ENCODE results near the gene ROBO1.
"Not testable (repeated sequence)": the region's sequence is repeated elsewhere in the genome, so short reads cannot be mapped to it uniquely, and the experiment has no call there.

The ROBO1 gene

DNA sequence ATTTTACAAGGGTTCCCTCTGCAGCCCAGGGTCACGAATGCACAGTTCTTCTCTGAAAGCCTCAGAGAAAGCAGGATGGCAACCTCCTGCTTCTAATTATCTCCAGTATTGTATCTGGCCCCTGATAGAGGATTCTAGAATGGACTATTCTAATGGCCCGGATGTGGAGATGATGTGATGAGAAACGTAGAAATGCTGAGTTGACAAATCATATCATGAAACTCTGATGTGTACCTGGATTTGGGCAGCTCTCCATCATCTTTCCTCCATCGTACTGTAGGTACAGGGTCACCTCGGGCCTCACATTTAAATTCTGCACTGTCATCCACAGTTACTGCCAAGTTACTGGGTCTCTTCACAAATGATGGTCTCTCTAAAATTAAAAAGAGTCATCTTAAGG, 1050.8 kb downstream of the ROBO1 start:
- DNase-seq: no peak

DNA sequence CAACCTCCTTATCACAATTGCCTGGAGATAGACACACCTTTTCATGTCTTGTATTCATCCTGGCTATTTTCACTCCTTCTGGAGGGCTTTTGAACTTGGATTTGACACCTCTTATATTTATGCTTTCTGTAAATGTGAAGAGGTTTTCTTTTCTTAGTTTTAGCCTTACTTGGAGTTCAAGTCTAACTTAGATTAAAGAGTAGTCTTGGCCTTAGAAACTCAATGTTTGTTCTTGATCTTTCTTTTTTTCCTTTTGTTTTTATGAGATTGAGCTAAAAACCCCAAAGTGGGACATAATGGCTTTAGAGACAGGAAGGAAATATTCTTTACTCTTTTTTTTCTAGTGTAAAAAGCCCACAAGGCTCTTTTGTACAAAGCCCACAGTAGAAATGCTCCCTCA, 1054.9 kb downstream of the ROBO1 start:
- no peak for DNase-seq

DNA sequence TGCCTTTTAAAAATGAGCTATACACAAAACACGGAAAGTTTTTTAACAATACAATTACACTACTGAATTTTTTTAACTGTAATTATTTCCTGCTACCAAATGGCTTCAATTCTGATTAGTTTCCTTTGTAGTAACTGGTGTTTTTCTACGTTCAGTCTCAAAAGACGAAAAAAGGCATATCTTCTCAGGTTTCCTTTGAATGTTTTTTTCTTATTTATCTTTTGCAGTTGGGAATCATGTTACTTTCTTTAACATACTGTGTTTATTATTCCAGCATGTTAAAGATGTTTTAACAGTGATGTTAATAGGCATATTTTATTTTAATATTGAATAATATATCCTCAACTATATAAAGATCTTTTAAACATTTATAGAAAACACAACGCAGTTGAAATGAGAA, 1055.5 kb downstream of the ROBO1 start:
- DNase-seq: no peak

DNA sequence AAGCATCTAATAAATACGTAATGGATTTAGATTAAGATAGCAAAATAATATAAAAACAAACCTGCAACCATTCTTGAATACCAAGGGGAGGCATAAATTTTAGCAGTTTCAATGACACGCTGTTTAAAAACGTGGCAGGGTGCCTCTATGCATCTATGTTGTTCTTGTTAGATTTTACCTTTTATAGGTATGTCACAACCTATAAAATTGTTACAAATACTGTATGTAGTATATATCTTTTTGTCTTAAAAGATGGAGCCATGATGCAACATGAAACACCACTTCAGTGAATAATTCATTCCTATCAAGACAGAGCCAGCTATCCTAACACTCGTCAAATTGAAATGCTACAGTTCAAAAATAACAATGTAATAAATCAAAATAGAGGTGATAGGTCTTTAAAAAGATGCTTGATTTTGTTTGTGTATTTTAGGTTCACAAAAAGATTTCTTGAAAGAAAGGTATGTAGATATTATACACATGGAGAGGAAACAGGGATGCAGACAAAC, 1059.2 kb downstream of the ROBO1 start:
- no peak for DNase-seq

DNA sequence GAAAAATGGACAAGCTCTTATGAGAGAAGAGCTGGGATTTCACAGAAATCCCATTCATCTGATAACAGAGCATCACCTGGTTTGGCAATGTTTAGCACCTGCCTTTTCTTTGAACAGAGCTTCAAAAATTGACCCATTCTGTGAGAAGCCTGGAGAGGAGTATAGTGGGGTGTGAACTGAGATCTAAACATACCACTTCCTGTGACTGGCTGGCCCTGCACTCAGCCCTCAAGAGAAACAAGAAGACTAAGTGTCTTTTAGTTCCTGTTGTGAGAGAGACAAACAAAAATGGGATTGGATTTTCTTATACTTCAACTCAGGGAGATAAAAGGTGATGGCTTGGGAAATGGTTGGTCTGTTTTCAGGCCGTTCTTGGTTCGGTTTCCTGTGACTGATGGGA, 1060.2 kb downstream of the ROBO1 start:
- no peak for DNase-seq

DNA sequence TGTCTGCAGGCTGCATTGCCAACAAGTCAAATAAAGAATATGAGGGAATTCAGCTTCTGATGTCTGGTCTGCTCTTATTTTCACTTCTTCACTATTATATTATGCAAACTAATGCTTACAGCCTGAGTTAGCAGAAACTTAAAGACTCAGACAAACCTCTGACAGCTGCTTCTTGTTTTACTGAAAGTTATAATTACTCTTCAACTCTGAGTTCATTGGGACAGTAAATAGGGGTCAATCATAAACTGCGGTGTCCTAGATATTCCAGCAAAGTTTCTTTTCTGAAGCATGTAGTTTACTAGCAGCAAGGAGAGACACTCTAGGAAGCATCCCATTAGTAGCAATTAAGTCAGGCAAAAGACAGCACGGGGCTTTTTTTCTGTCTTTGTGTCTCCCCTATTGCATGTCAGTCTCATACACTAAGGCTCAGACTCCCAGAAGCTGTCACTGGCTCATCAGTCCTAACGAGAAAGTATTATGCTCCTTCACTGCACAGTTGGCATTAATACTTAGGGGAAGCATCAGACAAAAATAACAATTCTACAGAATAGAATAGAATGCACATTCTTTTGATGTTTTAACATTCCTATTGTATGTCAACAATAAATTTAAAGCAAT, 1060.8 kb downstream of the ROBO1 start:
- DNase-seq: no peak

DNA sequence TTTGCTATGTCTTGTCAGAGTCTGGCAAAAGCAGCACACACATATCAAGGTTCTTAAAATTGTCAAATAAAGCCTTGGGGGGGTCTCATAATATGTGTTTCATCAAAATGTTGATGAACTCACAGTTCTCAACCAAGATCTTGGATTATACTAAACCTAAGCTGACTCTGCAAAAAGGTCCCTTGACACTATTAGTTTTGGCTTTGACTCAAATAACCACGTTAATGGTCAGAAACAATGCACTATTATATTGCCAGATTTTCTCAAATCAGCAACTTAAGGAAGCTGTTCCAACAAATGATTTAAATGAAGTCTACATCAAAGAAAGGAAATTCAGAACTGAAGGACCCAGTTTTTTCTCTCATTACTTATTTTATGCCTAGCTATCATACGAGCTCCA, 1063.9 kb downstream of the ROBO1 start:
- DNase-seq: no peak

DNA sequence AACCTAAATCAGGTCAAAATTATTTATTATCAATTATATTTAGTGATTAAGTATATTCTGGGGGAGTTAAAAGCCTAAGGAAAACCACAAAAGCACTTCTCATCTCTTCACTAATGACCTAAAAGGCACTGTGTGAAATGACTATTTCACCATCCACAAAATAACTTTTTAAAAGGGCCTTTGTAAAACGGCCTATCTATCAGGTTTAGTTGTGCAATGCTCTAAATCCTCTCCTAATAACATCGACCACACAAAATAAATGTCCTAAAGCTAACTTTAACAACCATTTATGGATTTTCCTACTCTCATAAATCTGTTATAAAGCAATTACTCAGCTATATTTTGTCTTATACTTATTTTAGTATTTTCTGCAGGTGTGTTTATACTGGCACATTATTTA, 1066.3 kb downstream of the ROBO1 start:
- no peak for DNase-seq

DNA sequence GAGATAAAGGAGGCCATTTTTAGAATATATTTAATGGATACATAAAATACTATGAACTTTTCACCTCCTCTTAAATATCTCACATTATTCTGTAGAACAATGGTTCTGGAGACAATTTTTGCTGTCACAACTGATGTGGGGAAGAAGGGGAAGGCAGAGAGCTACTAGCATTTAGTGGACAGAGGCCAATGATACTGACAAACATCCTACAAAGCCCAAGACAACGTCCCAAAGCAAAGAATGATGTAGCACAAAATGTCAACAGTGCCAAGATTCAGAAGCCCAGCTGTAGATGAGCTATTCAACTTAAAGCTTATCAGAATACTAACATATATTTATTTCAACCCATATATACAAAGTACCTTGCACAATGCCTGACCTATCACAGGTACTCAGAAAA, 1069.4 kb downstream of the ROBO1 start:
- DNase-seq: no peak

DNA sequence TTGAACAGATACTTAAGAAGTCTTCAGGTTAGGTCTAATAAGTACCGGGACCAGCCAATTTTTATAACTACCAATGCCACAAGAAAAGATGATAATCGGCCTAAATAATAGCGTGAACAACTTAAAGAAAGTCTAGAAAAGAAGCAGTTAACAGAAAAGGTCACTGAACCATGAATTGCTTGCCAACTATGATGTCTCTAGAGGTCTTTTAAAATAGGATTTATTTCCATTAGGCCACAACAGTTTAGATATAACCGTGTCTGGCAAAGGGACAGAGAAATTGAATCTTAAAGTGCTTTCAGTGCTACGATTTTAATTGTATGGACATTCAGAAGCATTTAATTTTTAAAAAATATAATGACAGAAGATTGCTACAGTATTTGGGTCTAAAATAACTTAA, 1070.4 kb downstream of the ROBO1 start:
- no peak for DNase-seq

DNA sequence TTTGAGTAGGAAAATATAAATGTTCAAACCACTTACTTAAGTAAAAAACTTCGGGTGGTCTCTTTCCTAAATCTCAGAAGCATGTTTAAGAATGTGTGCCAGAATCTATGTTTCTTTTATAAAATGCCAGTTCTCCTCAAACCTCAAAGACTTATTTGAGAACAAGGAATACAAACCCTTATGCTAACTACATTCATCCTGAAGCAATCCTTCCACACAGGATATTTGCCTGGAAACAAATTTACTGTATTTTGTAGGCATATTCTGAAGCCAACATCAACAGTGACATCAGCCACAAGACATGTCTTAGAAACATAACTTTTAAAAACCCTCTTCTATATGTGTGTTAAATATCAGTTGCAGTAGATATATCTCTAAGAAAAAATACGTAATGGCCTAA, 1077.0 kb downstream of the ROBO1 start:
- DNase-seq: no peak

DNA sequence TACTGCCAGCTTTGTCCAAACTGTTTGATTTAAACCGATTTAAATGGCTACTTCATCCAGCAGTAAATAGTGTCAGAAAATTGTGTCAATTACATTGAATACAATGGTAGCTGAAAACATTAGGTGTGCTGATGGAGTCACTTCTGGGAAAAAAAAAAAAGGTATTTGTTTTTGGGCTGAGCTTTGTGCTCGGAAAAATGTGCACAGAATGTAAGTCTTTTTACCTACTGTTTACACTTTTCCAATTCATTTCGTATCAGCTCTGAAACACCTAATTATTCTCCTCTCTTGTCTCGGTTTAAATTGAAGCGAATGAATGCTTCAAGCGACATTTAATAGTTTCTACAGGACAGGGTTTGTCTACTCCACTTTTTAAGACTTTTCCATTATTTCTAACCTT, 1078.4 kb downstream of the ROBO1 start:
- DNase-seq: no peak

DNA sequence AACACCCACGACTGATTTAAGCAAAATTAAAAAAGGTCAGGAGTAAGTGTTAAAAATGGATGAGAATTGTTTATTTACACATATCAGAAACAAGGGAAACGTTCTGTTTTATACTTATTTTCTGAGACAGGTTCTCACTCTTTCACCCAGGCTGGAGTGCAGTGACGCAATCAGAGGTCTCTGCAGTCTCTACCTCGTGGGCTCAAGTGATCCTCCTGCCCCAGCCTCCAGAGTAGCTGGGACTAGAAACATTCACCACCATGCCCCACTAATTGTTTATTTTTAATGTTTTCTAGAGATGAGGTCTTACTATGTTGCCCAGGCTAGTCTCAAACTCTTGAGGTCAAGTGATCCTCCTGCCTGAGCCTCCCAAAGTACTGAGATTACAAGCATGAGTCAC, 1080.3 kb downstream of the ROBO1 start:
- no peak for DNase-seq

DNA sequence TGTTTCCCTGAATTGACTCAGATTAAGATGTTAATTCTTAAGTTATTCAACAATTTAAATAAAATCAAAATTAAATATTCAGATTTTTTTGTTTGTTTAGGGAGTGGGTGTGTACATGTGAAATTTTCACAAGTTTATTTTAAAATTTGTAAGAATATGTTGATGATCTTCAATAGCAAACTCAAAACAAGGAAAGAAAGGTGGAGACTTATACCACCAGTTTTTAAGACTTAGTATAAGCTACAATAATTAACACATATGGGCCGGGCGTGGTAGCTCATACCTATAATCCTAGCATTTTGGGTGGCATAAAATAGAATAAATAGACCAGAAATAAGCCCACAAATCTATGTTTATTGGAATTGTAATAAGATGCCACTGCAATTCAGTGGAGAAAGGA, 1084.5 kb downstream of the ROBO1 start:
- no peak for DNase-seq

DNA sequence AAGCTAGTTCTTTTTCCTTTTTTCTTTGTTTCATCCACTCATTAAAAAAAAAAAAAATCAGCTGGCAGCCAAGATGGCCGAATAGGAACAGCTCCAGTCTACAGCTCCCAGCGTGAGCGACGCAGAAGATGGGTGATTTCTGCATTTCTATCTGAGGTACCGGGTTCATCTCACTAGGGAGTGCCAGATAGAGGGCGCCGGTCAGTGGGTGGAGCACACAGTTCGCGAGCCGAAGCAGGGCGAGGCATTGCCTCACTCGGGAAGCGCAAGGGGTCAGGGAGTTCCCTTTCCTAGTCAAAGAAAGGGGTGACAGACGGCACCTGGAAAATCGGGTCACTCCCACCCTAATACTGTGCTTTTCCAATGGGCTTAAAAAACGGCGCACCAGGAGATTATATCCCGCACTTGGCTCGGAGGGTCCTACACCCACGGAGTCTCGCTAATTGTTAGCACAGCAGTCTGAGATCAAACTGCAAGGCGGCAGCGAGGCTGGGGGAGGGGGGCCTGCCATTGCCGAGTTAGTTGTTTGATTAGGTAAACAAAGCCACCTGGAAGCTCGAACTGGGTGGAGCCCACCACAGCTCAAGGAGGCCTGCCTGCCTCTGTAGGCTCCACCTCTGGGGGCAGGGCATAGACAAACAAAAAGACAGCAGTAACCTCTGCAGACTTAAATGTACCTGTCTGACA, 1092.5 kb downstream of the ROBO1 start:
- not testable (repeated sequence) for DNase-seq

DNA sequence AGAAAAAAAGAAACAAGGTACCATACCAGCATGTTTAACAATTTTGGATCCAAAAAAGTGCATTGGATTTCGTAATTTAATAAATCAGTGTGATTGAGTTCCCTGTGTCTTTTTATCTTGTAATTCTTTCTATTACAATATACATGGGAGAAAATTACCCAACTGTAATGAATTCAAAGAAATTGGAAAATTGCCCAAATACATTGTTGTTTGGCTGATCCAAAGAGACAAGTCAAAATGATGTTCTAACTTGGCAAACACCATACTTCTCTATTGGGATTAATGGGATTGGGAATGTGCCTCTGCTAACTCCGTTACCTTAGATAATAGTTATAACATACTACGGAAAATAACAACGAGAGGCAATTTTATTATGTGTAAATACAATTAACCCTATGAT, 1097.1 kb downstream of the ROBO1 start:
- DNase-seq: no peak

DNA sequence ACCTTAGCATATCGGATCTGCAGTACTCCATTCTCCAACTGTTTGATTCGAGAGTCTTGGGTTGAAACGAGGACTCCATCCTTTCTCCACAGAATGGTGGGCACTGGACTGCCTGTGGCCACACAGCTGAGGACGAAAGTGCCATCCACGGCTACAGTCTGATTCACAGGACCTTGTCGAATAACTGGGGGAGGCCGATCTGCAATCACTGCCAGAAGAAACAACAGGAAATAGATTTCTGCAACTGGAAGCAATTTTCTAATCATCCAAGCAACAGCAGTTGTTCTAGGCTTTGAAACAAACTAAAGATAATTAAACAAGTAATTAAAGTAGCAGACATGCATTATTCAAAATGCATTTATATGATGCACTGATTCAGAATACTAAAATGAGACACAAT, 1097.7 kb downstream of the ROBO1 start:
- no peak for DNase-seq

DNA sequence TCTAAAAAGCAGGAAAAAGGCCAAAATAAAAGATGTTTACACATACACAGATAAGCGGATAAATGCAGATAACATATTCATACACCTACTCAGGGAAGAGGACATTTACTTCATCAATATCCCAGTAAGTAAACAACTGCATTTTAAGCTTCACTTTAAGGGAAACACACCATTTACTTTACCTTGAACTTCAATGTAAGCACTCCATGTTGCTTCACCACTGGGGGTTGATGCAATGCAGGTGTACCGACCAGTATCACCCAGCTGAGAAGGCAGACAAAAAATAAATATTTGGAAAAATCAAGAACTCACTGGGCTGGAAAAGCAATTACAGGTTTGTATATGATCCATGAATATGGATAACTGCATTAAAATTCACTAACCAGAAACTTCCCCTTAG, 1099.5 kb downstream of the ROBO1 start:
- no peak for DNase-seq

DNA sequence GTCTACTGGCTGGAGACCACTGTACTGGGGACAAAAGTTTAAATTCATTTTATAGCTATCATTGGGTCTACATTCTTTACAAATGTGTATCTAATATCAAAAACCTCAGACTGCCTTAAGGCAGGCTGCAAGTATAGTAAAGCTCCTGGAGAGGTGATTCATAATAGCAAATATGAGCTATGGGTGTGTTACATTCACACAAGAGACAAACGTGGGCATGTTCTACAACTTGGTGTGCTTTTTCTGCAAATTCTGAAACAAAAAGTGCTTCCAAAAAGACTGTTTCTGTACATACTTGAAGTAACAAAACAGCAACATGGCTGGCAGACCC, 1101.4 kb downstream of the ROBO1 start:
- no peak for DNase-seq

DNA sequence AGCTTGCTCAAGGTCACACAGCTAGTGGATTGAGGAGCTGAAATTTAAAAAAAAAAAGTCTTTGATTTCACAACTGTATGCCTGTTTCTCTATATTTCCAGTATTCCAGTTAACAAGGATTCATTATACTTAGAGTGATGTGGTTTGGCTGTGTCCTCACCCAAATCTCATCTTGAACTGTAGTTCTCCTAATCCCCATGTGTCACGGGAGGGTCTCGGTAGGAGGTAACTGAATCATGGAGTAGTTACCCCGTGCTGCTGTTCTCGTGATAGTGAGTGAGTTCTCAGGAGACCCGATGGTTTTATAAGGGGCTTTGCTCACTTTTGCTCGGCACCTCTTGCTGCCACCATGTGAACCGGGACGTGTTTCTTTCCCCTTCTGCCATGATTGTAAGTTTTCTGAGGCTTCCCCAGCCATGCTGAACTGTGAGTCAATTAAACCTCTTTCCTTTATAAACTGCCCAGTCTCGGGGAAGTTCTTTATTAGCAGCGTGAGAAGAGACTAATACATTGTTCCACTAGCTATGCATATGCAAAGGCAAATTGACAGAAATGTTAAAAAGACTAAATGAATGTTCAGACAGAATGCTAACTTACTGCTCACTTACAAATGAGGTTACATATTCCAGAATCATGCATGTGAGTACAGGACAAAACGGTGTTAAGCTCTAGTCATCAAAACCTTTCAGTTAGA, 1101.9 kb downstream of the ROBO1 start:
- DNase-seq: no peak

DNA sequence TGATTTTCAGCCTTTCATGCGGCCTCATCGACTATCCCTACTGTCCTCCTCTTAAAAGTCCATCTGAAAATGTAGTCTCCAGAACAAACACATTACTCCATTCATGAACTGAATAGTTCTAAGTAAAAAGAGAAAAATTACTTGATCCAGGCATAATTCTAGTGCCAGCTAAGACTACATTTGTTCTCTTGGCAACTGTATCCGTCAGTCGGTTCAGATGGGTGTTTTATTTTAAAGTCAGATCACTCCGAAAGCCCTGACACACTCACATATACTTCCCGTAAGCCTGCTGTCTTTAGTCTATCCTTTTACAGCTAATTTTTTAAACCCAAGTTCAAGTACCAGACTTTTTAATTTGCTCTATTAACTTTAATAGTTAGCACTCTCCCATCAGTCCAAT, 1102.7 kb downstream of the ROBO1 start:
- no peak for DNase-seq

DNA sequence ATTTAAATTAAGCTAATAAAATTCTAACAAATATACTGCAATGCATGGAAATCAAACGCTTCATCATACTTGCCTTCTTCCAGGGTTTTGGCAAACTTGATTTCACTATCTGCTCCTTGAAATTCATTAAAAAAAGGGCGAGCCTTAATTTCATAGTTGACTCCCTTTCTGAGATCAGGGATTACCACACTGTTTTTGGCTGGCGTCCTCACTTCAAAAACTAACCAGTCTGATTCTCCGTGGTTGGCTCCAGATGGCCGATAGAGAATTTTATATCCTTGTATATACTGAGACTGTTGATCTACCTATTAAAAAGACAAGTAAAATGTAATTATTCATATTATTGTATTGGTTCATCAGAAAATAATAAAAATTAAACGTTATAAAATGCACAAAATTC, 1106.8 kb downstream of the ROBO1 start:
- DNase-seq: no peak

DNA sequence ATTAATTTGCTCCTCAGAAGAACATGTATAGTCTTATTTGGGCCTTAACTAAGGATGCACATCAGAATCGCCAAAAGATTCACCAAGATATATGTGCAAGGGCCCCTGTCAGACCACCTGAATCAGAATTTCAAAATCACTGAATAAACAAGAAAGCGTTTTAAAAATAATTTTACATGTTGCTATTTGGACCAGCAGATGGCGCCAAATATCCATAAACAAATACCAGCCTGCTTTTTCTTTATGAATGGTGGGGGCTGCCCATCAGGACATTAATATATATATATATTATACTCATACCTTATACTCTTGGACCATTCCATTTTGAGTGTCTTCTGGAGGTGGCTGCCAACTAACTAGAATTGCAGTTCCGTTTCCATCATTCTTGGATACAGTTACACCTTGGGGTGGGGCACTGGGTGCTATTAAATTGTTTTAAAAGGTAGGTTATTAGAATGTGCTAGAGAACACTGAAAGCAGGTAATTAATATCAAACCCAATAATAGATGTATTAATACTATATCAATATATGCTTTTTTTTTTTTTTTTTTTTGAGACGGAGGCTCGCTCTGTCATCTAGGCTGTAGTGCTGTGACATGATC, 1108.3 kb downstream of the ROBO1 start:
- DNase-seq: no peak

DNA sequence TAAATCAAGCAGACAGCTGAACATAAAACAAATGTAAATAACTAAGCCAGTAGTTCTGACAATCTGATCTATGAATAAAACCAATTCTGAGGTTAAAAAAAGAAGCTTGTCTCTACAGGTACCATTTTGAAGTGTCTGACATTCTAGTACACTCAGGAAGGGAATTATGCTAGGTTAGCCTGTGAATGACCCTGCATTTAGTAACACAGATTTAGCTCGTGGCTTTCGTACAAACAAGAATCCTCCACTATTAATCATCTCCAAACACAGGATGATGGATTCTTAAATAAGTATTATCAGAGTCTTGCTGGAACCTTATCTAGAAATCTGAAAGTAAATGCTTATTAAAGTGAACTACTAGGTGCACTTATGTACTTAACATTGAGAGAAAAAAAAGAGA, 1120.1 kb downstream of the ROBO1 start:
- DNase-seq: no peak

All from NCI-H2029 (cell line).